CD4-positive, alpha-beta T cell treated with Interleukin-17A for 4 hours (primary cell): Measurements from ENCODE around the gene RIMS1.
"Not testable (repeated sequence)": the region's sequence is repeated elsewhere in the genome, so short reads cannot be mapped to it uniquely, and the experiment has no call there.

ENCODE experiments used
- DNase-seq: peaks from one replicate; pipeline ENCODE4 v3.0.0-alpha.2; 2020; ENCODE audit warnings: mixed read lengths

The RIMS1 gene

DNA sequence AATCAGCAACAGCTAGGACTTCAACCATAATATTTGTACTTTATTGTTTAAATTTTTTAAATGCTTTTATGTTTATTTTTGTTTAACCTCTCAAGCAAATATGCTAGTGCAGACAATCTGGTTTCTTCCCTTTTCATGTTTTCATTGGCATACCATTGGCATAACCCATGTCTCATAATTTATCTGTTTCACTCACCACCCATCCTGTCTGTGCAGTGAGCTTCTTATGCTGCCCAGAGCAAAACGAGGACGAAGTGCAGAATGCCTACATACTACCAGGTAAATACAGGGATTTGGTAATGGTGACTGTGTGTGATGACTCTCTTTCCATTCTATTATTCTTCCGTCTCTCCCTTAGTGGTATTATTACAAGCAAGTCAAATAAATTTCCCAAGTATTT, 374.1 kb downstream of the RIMS1 start:
- no peak for DNase-seq

DNA sequence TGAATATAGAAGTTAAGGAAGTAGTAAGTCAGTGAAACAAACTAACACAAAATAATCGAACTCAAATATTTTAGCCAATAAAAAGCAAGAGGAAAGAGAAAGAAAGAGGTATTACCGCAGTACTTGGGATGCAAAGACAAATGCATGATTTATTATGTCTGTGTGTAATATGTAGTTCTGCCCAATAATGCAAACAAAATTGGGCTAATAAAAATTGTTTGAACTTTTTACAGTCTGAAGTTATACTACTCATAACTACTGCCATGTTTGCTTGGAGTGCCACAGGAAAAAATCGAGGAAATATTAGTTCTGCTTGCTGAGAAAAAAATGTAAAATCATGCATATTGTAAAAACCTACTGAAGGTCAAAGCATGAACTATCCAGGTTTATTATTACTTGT, 375.2 kb downstream of the RIMS1 start:
- DNase-seq: no peak

DNA sequence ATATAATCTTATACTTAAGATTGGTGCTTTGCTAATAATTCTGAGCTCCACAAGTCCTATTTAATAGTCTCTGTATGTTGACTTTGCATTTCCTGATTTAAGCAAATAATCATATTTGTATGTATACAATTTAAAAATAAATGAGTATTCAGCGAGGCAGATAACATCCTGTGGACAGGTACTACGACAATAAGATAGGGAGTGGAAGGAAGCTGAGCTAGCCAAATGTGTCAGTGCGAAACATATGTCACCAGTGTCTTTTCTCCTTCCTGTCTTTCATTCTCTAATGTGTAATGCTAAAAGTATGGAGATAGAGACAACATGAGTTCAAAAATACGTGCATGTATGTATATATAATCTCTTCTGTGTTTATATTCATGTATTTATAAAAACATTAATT, 375.9 kb downstream of the RIMS1 start:
- no peak for DNase-seq

GRCh38 chr6:72267470-72267869, 381.1 kb downstream of the RIMS1 start:
- no peak for DNase-seq

- no peak for DNase-seq
These were observed 385.2 kb downstream of the RIMS1 start for GRCh38 chr6:72271531-72271930.

DNA sequence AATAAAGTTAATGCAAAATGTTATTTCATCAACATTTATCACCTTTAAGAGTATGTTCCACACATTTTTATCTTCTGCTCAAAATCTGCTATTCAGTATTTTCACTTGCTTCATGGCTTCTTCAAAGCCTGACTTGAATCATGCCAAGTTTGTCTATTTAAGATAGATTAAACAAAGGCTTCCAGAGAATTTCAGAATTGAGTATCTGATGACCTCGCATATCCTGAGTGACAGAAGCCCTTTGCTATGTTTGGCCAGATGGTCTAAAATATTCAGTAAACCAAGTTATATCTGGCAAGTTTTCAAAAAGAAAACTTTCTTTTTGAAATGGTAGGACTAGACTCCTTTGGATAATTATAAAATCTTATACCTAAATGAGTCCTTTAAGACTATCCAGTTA, 386.6 kb downstream of the RIMS1 start:
- DNase-seq: no peak

- no peak for DNase-seq
These were observed 389.5 kb downstream of the RIMS1 start for GRCh38 chr6:72275888-72276287.

DNA sequence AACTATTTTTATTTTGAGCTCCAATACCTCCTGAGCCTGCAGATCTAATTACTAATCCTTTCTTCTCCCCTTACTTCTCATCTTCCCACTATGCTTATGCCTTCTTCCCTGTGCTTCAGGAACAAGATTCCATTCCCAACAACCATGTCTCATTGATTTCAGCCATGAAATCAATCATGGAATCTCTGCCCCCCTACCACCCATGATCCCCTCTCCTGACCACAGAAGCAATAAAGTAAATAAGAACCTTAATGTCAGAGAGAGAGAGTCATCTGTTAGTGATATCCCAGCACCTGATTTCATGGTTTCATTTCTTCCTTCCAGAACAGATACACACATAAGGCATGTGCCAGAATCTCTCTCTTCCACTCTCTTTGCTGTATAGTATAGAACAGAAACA, 395.9 kb downstream of the RIMS1 start:
- no peak for DNase-seq

DNA sequence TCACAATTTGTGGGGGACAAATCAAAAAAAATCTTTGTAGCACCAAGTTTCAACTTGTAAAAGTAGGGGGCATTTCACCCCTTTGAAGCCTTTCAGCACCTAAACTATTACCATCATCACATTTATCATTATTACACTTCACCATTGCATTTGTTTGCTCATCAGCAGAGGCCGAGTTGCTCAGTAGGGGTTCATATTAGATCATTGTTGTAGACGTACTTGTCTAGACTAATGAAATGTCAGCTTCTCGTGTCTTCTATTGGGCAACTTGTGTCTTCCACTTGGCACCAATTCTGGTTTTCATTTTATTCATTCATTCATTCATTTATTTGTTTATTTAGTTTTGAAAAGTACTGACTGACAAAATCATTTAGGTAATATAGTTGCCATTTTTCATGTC, 397.2 kb downstream of the RIMS1 start:
- DNase-seq: no peak

- DNase-seq: no peak
These were observed 400.6 kb downstream of the RIMS1 start for GRCh38 chr6:72286911-72287311.

- DNase-seq: no peak
These were observed 401.5 kb downstream of the RIMS1 start for GRCh38 chr6:72287801-72288200.

DNA sequence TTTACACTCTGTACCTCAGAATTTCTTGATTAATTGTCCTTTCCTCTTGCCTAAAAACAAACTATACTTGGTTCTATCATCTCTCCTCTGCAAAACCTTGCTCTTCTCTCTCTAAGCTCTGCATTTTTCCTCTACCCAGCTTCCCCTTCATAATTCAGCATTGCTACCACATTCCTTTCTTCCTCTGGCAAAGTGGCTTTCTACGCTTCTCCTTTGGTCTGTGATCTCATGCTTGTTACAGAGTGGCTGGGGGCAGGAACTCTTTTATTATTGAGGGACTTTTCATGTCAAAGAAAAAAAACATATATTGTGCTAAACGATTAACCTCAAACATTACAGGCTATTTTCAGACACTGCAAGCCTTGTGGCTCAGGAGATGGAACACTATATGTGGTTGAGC, 402.2 kb downstream of the RIMS1 start:
- DNase-seq: no peak

DNA sequence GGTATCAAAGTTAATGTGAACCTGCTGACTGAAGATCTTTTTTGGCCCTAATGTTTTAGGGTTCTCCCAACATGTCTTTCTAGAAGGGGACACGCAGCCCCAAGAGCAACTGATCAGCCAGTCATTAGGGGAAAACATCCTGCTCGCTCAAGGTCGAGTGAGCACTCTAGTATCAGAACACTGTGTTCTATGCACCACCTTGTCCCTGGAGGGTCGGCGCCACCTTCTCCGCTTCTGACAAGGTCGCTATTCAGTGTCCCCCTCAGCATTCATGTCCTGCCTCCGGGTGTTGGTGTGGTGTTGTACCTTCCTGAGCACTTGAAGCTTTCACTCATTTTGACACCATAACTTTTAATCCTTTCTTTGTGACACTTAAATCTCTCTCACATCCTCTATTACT, 404.3 kb downstream of the RIMS1 start:
- no peak for DNase-seq

DNA sequence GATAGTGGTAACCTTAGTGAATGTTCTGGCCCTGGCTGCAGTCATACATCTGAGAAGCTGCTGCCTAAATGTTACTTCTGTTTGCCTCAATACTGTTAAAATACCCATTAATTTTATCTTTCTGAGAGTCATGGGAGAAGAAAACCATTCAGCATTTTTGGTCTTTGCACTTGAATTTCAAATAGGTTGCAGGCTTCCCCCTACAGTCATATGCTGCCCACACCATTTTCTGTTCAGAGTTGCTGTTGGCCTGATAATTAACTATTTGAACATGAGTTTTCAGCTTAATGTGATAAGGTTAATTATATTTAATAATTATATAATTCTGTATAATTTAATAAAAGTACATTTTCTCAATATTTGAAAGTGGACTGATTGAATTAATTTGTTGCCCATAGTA, 410.0 kb downstream of the RIMS1 start:
- DNase-seq: no peak

DNA sequence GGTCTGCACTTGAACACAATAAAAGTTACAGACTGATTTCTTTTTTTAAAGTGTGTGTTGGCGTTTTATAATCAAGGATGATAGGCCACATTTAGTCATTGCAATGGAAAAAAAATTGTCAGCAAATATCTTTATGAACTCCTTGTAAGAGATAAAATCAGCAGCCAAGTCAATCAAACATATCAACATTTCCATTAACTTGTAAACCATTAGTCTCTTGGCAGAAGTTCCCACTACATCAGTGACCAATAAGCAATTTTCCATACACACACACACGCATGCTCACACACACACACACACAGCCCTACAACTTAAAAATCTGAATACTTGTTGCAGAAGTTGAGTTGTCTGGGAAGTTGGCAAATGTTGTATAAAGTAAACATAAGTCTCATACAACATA, 419.6 kb downstream of the RIMS1 start:
- no peak for DNase-seq

- DNase-seq: no peak
These were observed 430.5 kb downstream of the RIMS1 start for GRCh38 chr6:72316675-72317380.

GRCh38 chr6:72321788-72322187, 435.4 kb downstream of the RIMS1 start:
- DNase-seq: no peak

DNA sequence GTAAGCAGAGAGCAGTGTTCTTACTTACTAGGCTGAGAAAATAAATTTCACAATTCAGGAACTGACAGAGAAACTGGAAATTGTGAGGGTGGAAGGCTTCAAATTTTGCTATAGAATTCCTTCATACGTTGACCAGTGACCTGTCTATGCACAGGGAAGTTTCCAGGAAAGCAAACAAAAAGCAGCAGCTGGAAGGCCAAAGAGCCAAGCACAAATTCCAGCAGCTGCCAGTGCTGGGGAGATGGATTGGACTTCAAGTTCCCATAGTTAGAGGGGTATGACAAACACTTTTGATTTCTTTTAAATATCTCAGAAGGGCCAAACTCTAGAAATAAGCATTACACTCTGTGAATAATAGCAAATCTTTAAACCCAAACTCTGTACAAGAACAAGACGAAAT, 436.4 kb downstream of the RIMS1 start:
- no peak for DNase-seq

DNA sequence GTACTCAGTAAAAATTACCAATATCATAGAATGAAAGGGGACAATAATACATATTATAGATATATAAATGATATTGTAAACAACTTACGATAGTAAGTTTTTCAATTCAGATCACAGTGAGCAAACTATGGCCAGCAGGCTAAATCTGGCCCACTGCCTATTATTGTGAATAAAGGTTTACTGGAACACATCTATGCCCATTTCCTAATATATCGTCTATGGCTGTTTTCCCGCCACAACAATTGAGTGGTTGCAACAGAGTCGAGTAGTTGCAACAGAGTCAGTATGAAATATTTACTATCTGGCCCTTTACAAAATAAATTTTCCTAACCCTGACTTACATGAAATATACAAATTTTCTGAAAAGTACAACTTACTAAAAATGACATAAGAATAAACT, 438.2 kb downstream of the RIMS1 start:
- no peak for DNase-seq

DNA sequence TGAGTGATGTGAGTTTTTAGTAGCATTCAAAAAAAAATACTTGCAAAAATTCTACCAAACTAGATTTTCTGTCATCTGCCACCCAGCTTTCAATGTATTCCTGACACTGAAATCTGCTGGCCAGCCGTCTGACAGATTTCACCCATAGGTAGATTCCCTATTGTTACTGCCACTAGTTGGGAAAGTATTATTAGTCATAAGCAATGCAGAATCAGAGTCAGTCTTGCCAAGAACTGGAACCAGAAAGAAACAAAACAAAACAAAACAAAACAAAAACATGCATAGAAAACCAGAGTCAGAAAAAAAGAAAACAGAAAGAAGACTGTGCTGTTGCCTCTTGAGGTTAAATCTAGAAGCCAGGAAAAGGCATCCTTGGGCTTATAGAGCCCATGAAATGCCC, 442.4 kb downstream of the RIMS1 start:
- DNase-seq: no peak

- DNase-seq: not testable (repeated sequence)
These were observed 448.9 kb downstream of the RIMS1 start for GRCh38 chr6:72335203-72335602.

DNA sequence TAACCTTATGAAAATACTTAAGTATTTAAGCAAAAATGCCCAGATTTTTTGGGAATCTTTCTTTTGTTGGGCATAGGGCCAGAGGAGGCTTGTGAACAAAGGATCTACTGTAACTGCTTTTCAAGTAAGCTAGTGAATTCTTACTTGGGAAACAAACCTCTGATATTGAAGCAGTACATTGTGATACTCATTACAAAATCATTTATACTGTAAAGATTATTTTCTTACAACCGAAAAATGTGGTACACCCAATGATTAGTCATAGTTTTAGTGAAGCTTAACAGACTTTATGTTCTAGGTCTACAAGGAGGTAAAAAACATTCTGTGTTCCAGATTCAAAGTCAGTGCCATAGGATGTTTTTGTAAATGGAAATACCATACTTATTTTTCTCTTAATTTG, 462.6 kb downstream of the RIMS1 start:
- DNase-seq: no peak

DNA sequence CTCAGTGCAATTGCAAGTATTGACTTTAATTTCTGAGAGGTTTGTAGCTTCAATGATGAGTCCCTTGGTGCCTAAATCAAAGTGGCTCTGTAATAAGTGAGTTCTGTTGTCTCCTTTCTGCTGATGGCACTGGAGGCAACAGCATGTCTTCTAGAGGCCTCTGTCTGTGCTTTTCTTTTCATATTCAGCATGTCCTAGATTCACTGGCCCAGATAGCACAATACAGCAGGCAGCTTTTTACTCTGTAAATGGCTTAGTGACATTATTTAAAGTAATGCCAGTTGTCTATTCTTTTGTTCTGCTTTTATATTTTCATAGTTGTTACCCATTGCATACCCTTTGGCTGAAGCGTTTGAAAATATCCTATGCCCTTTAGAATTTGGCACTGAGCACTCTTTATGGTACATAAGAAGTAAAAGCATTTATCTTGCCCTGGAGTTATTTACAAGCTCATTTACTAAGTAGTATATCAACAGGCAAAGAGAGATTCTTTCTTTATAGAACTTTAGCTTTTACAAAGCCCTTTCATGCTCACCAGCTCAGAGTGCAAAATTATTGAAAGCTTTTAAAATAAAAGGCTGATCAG, 464.0 kb downstream of the RIMS1 start:
- no peak for DNase-seq

DNA sequence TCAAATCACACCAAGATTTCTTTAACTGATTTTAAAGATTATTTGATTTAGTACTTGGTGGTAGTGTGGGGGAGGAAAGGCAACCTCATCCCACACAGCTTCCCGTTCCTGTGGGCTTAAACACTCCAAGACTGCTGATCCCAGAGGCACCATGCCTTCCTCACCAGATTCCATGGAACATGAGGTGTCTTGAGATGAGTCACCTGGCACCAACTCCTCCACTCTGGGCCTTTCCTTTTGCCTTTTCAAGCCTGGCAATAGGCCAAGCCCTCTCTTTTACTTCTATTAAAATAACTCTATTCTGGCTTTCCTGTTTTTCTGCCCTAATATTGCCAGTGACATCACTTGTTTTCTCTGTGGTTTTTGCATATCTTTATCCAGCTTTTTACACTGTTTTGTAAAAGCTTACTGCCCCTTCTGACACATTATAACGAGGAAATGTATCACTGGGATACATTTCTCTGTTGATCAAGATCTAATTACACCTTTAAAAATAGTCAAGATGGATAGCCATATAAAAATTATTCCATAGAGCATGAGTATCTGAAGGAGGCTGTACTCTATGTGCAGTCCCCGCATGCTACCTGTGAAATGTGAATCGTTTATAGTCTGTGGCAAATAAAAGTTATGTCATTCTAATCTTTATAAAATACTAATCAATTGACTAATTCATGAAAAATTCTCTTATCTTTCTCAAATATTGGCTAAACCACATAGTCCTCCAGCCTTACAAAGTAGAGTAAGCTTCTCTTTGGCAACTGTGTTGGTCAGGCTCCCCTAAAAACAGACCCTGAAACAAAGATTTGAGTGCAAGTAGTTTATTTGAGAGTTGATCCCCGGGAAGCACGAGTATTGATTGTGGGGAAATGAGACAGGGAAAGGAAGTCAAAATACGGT, 477.7 kb downstream of the RIMS1 start:
- DNase-seq: no peak
